ENCODE measurements around the gene CCDC51. TPM values are rescaled to one million over a fixed set of nuclear protein-coding genes. Genes with fewer than 3 reads are reported as not detected.

The CCDC51 gene
- total RNA-seq, 1 experiment from 2014 or later, result 18.9 TPM

GRCh38 chr3:48435223-48435595, 4.7 kb downstream of the CCDC51 start:
- intact Hi-C loops (cut with micrococcal nuclease; ENCODE audit: unreplicated experiment), result loop anchor here (2.0 kb wide), 1 partner anchor 202 kb away; no protein-coding TSS in a partner anchor
- CTCF ChIA-PET, result interaction anchor here (1.1 to 6.5 kb wide), 17 partner anchors 8 to 241 kb away, joined by 3 to 243 read pairs (median 8); partner anchors contain the start of genes ATRIP and ZNF589
- peaks cover 44% of the 10 kb centered on the region for H3K4me1 Mint-ChIP-seq (ENCODE audit: low read depth, unreplicated experiment)
- H3K27me3 Mint-ChIP-seq (ENCODE audit: unreplicated experiment), result no peaks in the 10 kb centered on the region
- BruUV-seq (replicated peaks), result no TSS peak
- H3K27ac Mint-ChIP-seq (ENCODE audit: unreplicated experiment), result no peak overlapping the region
- H3K9me3 Mint-ChIP-seq (ENCODE audit: low read depth, unreplicated experiment), result no peaks in the 10 kb centered on the region
- H3K4me3 Mint-ChIP-seq (ENCODE audit: low read depth, unreplicated experiment), result no peak overlapping the region
- H3K36me3 Mint-ChIP-seq (ENCODE audit: insufficient read depth, unreplicated experiment), result peaks cover 14% of the 10 kb centered on the region
- no peak for DNase-seq
- no peak for TF ChIP-seq CTCF (IDR thresholded peaks at IDR 0.05; ENCODE audit: unreplicated experiment)

GRCh38 chr3:48434591-48435222, 5.2 kb downstream of the CCDC51 start:
- TF ChIP-seq CTCF (IDR thresholded peaks at IDR 0.05; ENCODE audit: unreplicated experiment), result no peak
- Mint-ChIP-seq H3K27me3 (ENCODE audit: unreplicated experiment) (no peaks in the 10 kb centered on the region), H3K4me1 (ENCODE audit: low read depth, unreplicated experiment) (peaks cover 42% of the 10 kb centered on the region), H3K4me3 (ENCODE audit: low read depth, unreplicated experiment) (no peak overlapping the region), H3K36me3 (ENCODE audit: insufficient read depth, unreplicated experiment) (peaks cover 14% of the 10 kb centered on the region), H3K27ac (ENCODE audit: unreplicated experiment) (no peak overlapping the region), H3K9me3 (ENCODE audit: low read depth, unreplicated experiment) (no peaks in the 10 kb centered on the region)
- DNase-seq, result no peak
- intact Hi-C loops (cut with micrococcal nuclease; ENCODE audit: unreplicated experiment), result loop anchor here (2.0 kb wide), 1 partner anchor 202 kb away; no protein-coding TSS in a partner anchor
- BruUV-seq (replicated peaks), result no TSS peak
- CTCF ChIA-PET, result interaction anchor here (1.9 to 6.5 kb wide), 2 partner anchors 35 to 160 kb away, joined by 10 to 243 read pairs; no protein-coding TSS in a partner anchor

GRCh38 chr3:48433472-48434118, 6.3 kb downstream of the CCDC51 start:
- CTCF ChIA-PET, result interaction anchor here (0.6 to 6.5 kb wide), 5 partner anchors 25 to 1337 kb away, joined by 3 to 243 read pairs (median 5); no protein-coding TSS in a partner anchor
- DNase-seq, result peak; percentile 33
- TF ChIP-seq CTCF (IDR thresholded peaks at IDR 0.05; ENCODE audit: unreplicated experiment), result no peak
- H3K27me3 Mint-ChIP-seq (ENCODE audit: unreplicated experiment), result no peaks in the 10 kb centered on the region
- no peak overlapping the region for H3K27ac Mint-ChIP-seq (ENCODE audit: unreplicated experiment)
- H3K9me3 Mint-ChIP-seq (ENCODE audit: low read depth, unreplicated experiment), result no peaks in the 10 kb centered on the region
- peak overlapping the region; percentile 6 for H3K4me3 Mint-ChIP-seq (ENCODE audit: low read depth, unreplicated experiment)
- intact Hi-C loops (cut with micrococcal nuclease; ENCODE audit: unreplicated experiment), result loop anchor here (2.0 kb wide), 1 partner anchor 201 kb away; no protein-coding TSS in a partner anchor
- BruUV-seq (replicated peaks), result no TSS peak
- peaks cover 17% of the 10 kb centered on the region for H3K36me3 Mint-ChIP-seq (ENCODE audit: insufficient read depth, unreplicated experiment)
- H3K4me1 Mint-ChIP-seq (ENCODE audit: low read depth, unreplicated experiment), result peaks cover 33% of the 10 kb centered on the region

- CTCF ChIA-PET, result interaction anchor here (1.7 to 6.5 kb wide), 3 partner anchors 33 to 238 kb away, joined by 5 to 243 read pairs (median 10); no protein-coding TSS in a partner anchor
- no peak overlapping the region for H3K4me3 Mint-ChIP-seq (ENCODE audit: low read depth, unreplicated experiment)
- peaks cover 26% of the 10 kb centered on the region for H3K36me3 Mint-ChIP-seq (ENCODE audit: insufficient read depth, unreplicated experiment)
- intact Hi-C loops (cut with micrococcal nuclease; ENCODE audit: unreplicated experiment), result no loop called here
- BruUV-seq (replicated peaks), result no TSS peak
- H3K4me1 Mint-ChIP-seq (ENCODE audit: low read depth, unreplicated experiment), result peaks cover 34% of the 10 kb centered on the region
- H3K27ac Mint-ChIP-seq (ENCODE audit: unreplicated experiment), result no peak overlapping the region
- no peaks in the 10 kb centered on the region for H3K27me3 Mint-ChIP-seq (ENCODE audit: unreplicated experiment)
- no peaks in the 10 kb centered on the region for H3K9me3 Mint-ChIP-seq (ENCODE audit: low read depth, unreplicated experiment)
- TF ChIP-seq CTCF (IDR thresholded peaks at IDR 0.05; ENCODE audit: unreplicated experiment), result no peak
- DNase-seq, result no peak
These were observed 7.2 kb downstream of the CCDC51 start for GRCh38 chr3:48432411-48433371.

Measured in Calu3 (cell line).